ENCODE results near the gene ZNF10. TPM values are rescaled to one million over a fixed set of nuclear protein-coding genes. Genes with fewer than 3 reads are reported as not detected.

The ZNF10 gene
- total and polyA plus RNA-seq, 2 of the 8 experiments (the other 6 are each of a cell fraction or from before 2014, with no cell fraction given), result 5.2 to 11.9 TPM

GRCh38 chr12:133145981-133146380 lies 15.6 kb downstream of the ZNF10 start (continued):
- TF ChIP-seq TCF12 (IDR thresholded peaks at IDR 0.05; ENCODE audit: low read depth, low read length) (no peak), MAFK (IDR thresholded peaks at IDR 0.05; ENCODE audit: low read depth, low read length) (no peak), GABPA (IDR thresholded peaks at IDR 0.05; ENCODE audit: borderline replicate concordance, insufficient read depth, low read length) (no peak), TBP (IDR thresholded peaks at IDR 0.05; ENCODE audit: low read depth, low read length) (no peak)

Measured in H1 (cell line).